ENCODE results near the gene SH3BGRL2.

GRCh38 chr6:79646006-79646405 is 14.9 kb downstream of the SH3BGRL2 start:
- no peak for TF ChIP-seq CTCF (IDR thresholded peaks at IDR 0.05)
- no peak for TF ChIP-seq POLR2A (IDR thresholded peaks at IDR 0.05)
